Measurements from ENCODE around the gene TMEM52B.
"Not testable (repeated sequence)": the region's sequence is repeated elsewhere in the genome, so short reads cannot be mapped to it uniquely, and the experiment has no call there.

Gene TMEM52B

DNA sequence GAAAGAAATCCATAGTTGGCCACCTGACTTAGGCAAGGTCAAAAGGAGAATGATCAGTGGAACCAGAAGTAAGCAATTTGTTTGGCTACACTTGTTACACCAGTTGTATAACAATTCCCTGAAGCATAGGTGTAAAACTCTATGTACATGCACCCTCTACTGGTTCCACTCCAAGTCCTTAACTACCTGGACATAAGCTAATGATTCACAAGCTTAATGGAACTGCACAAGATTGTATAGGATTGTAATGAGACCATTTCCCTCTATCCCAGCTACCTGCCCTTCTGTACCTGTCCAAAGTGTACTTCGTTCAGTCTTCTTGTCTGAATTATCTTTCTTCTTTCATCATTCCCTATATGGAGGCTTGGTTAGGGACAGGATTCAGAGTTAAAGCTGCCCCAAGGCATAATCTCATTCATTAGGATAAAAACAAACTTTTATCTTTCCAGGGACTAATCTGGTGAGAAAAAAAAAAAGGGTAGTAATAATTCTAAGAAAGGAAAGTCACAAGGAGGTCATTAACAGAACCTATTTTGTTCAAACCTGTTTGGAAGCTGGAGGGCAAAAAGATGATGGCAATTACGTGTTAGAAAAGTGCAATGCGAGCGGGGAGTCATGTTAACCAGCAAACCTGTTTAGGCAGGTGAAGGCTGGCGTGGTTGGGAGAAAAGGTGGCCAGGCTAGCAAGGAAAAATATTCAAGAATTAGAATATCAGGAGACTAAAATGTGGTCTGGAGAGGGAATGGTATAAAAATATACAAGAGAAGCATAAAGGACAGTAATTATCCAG, 2.8 kb upstream of the TMEM52B start:
- no peak for TF ChIP-seq SUZ12 (IDR thresholded peaks at IDR 0.05)
- ChIA-PET CTCF (no interaction called here), POLR2A (no interaction called here)
- no peak for DNase-seq (ENCODE audit: extremely low spot score)

DNA sequence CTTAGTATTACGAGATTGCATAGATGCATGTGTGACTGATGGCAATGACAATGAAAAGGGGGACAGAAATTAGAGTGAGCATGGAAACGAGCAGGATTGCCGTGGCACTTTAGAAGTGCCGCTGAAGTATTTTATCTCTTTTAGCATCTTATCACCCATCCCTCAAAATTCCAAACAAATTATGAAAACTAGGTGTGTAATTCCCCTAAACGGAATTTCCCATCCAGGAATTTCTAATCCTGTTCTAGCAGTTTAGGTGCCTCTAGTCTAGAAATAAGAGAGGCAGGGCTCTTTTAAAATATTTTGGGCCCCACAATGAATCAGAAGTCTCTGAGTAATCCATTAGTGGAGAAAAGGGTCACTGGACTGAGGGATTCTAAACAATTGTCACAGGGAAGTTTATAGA, 947 bp downstream of the TMEM52B start:
- CTCF ChIA-PET = no interaction called here
- POLR2A ChIA-PET = no interaction called here
- no peak for TF ChIP-seq LEF1 (IDR thresholded peaks at IDR 0.05; ENCODE audit: borderline replicate concordance)
- TF ChIP-seq, protein P1, sequence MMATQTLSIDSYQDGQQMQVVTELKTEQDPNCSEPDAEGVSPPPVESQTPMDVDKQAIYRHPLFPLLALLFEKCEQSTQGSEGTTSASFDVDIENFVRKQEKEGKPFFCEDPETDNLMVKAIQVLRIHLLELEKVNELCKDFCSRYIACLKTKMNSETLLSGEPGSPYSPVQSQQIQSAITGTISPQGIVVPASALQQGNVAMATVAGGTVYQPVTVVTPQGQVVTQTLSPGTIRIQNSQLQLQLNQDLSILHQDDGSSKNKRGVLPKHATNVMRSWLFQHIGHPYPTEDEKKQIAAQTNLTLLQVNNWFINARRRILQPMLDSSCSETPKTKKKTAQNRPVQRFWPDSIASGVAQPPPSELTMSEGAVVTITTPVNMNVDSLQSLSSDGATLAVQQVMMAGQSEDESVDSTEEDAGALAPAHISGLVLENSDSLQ (IDR thresholded peaks at IDR 0.05) = no peak
- TF ChIP-seq SUZ12 (IDR thresholded peaks at IDR 0.05) = no peak
- no peak for TF ChIP-seq FOXA1 (IDR thresholded peaks at IDR 0.05)
- TF ChIP-seq NFRKB (IDR thresholded peaks at IDR 0.05) = no peak
- TF ChIP-seq CTBP1 (IDR thresholded peaks at IDR 0.05; ENCODE audit: borderline replicate concordance) = no peak
- no peak for DNase-seq (ENCODE audit: extremely low spot score)

DNA sequence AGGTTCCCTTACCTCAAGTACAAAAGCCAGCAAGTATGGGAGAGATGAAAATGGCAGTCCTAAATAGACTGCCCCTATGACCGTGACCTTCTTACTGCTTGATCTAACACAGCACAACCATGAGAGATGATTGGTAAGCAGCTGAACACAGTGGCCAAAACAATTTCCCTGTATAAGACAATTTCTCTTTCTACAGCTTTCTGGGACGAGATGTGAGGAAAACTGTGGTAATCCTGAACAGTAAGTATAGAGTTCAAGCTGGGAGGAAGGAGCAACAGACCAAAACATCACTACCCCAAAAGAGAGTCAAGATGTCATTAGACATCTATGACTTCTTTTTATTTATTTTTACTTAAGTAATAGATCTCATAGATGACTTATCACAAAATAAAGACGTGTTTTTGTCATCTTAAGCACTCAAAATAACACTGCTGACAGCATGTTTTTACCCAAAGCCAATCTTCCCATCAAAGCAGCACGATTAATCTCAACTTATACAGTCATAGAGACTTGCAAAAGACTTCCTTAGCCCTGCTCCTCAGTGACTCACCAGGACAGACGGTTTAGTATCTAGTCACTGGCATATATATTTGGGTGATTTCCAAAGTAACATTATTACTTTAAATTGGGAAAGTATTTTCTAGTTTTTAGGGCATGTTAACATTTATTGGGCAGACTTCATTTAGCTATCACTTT, 3.7 kb downstream of the TMEM52B start:
- no peak for TF ChIP-seq ELF4 (IDR thresholded peaks at IDR 0.05)
- TF ChIP-seq FOXM1 (IDR thresholded peaks at IDR 0.05; ENCODE audit: borderline replicate concordance) = no peak
- no peak for TF ChIP-seq CTBP1 (IDR thresholded peaks at IDR 0.05; ENCODE audit: borderline replicate concordance)
- no peak for TF ChIP-seq SUZ12 (IDR thresholded peaks at IDR 0.05)
- TF ChIP-seq HDGF (IDR thresholded peaks at IDR 0.05; ENCODE audit: borderline replicate concordance) = no peak
- TF ChIP-seq NFRKB (IDR thresholded peaks at IDR 0.05) = no peak
- no peak for TF ChIP-seq FOXA1 (IDR thresholded peaks at IDR 0.05)
- TF ChIP-seq SP1 (IDR thresholded peaks at IDR 0.05) = no peak
- no peak for TF ChIP-seq TARDBP (IDR thresholded peaks at IDR 0.05)
- TF ChIP-seq FOXK2 (IDR thresholded peaks at IDR 0.05) = no peak
- DNase-seq (ENCODE audit: extremely low spot score) = no peak
- ChIA-PET CTCF (no interaction called here), POLR2A (no interaction called here)

DNA sequence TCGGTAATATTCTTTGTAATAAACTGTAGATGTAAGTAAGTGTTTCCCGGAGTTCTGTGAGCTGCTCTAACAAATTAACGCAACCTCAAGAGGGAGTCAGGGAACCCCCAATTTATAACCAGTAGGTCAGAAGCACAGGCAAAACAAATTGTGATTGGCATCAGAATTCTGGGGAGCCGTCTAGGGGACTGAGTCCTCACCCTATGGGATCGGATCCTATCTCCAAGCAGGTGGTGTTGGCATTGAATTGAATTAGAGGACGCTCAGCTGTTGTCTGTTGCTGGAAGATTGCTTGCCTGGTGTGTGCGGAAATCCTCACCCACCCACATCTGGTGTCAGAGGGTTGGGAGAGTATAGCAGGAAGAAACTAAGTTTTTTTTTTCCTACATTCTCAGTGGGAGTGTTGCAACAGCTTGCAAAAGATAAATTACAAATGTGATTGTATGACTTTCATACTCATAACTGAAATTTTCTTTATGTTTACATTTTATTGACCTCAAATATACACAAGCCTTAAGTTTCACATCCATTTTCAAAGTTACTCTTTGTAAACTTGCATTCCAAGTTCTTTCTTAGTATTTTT, 5.5 kb downstream of the TMEM52B start:
- POLR2A ChIA-PET = no interaction called here
- DNase-seq (ENCODE audit: extremely low spot score) = no peak
- TF ChIP-seq L3MBTL2 (conservative IDR thresholded peaks at IDR 0.05) (no peak), HDGF (IDR thresholded peaks at IDR 0.05; ENCODE audit: borderline replicate concordance) (no peak), FOXK2 (IDR thresholded peaks at IDR 0.05) (no peak), ARNT (IDR thresholded peaks at IDR 0.05) (no peak), CTBP1 (IDR thresholded peaks at IDR 0.05; ENCODE audit: borderline replicate concordance) (no peak), TARDBP (IDR thresholded peaks at IDR 0.05) (no peak), ZNF384 (IDR thresholded peaks at IDR 0.05) (no peak), BHLHE40 (IDR thresholded peaks at IDR 0.05; ENCODE audit: borderline replicate concordance) (no peak), ELF4 (IDR thresholded peaks at IDR 0.05) (no peak), FOXA1 (IDR thresholded peaks at IDR 0.05) (no peak), NFRKB (IDR thresholded peaks at IDR 0.05) (no peak), SP1 (IDR thresholded peaks at IDR 0.05) (no peak), SUZ12 (IDR thresholded peaks at IDR 0.05) (no peak), LEF1 (IDR thresholded peaks at IDR 0.05; ENCODE audit: borderline replicate concordance) (no peak), FOXM1 (IDR thresholded peaks at IDR 0.05; ENCODE audit: borderline replicate concordance) (no peak)
- TF ChIP-seq, protein P1 (IDR thresholded peaks at IDR 0.05) = no peak
- CTCF ChIA-PET = no interaction called here

DNA sequence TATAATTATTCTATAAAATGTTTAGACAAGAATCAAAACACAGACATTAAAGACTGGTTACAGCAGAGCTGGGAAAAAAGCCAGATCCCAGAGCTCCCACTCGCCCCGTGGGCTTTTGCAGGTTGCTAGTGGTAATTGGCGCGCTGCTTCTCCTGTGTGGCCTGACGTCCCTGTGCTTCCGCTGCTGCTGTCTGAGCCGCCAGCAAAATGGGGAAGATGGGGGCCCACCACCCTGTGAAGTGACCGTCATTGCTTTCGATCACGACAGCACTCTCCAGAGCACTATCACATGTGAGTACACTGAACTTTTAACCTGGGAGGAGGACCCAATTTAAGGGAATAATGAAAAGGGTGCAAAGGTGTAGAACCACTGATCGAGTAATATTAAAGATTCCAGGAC, 7.5 kb downstream of the TMEM52B start:
- CTCF ChIA-PET = no interaction called here
- POLR2A ChIA-PET = no interaction called here
- no peak for TF ChIP-seq BHLHE40 (IDR thresholded peaks at IDR 0.05; ENCODE audit: borderline replicate concordance)
- TF ChIP-seq ZNF384 (IDR thresholded peaks at IDR 0.05) = no peak
- no peak for TF ChIP-seq TARDBP (IDR thresholded peaks at IDR 0.05)
- no peak for TF ChIP-seq L3MBTL2 (conservative IDR thresholded peaks at IDR 0.05)
- TF ChIP-seq LEF1 (IDR thresholded peaks at IDR 0.05; ENCODE audit: borderline replicate concordance) = no peak
- TF ChIP-seq CTBP1 (IDR thresholded peaks at IDR 0.05; ENCODE audit: borderline replicate concordance) = no peak
- no peak for TF ChIP-seq SUZ12 (IDR thresholded peaks at IDR 0.05)
- no peak for TF ChIP-seq HDGF (IDR thresholded peaks at IDR 0.05; ENCODE audit: borderline replicate concordance)
- no peak for TF ChIP-seq NFRKB (IDR thresholded peaks at IDR 0.05)
- TF ChIP-seq FOXK2 (IDR thresholded peaks at IDR 0.05) = no peak
- TF ChIP-seq, protein P1 (IDR thresholded peaks at IDR 0.05) = no peak
- TF ChIP-seq FOXA1 (IDR thresholded peaks at IDR 0.05) = no peak
- no peak for TF ChIP-seq SP1 (IDR thresholded peaks at IDR 0.05)
- no peak for TF ChIP-seq ARNT (IDR thresholded peaks at IDR 0.05)
- TF ChIP-seq ELF4 (IDR thresholded peaks at IDR 0.05) = no peak
- no peak for TF ChIP-seq FOXM1 (IDR thresholded peaks at IDR 0.05; ENCODE audit: borderline replicate concordance)
- no peak for DNase-seq (ENCODE audit: extremely low spot score)

DNA sequence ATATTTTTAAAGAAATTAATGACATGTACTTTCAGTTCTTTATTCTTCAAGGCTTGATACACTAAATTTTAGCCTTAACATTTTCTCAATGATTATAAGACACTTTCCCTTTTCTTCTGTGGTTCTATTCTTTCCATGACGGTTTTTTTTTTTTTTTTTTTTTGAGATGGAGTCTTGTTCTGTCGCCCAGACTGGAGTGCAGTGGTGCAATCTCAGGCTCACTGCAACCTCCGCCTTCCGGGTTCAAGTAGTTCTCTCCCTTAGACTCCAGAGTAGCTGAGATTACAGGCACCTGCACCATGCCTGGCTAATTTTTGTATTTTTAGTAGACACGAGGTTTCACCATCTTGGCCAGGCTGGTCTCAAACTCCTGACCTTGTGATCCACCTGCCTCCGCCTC, 8.1 kb downstream of the TMEM52B start:
- POLR2A ChIA-PET; DNase-seq (ENCODE audit: extremely low spot score): not testable (repeated sequence)
- CTCF ChIA-PET = interaction anchor here (0.6 to 0.7 kb wide), 2 partner anchors 11 to 42 kb away, joined by 3 to 4 read pairs; no protein-coding TSS in a partner anchor

Measured in HEK293T (cell line).